GM18861 (cell line): ENCODE data around the gene ZBTB33.

Experiments used
- ATAC-seq: cut with Tn5 transposase; IDR thresholded peaks from one replicate; pipeline ENCODE4 v1.9.1; 2021; ENCODE audit not compliant: unreplicated experiment

Gene ZBTB33

DNA sequence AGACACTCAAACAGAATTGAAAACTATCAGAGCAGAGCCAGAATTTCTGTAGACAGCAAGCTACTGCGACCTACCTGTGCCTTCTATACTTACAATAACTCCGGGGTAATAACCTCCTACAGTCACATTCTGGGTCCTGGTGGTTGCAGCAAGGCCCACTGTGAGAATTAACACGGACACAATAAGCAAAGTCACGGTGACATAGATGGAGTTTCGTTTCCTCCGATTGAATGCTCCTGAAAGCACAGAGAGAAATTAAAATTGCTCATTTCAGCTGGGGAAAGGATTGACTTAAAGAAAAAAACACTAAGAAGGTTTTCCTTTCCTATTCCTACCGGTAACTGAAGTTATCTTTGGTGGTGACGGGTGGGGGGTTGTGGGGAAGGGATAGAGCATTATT lies 53.6 kb downstream of the ZBTB33 start:
- no peak for ATAC-seq

DNA sequence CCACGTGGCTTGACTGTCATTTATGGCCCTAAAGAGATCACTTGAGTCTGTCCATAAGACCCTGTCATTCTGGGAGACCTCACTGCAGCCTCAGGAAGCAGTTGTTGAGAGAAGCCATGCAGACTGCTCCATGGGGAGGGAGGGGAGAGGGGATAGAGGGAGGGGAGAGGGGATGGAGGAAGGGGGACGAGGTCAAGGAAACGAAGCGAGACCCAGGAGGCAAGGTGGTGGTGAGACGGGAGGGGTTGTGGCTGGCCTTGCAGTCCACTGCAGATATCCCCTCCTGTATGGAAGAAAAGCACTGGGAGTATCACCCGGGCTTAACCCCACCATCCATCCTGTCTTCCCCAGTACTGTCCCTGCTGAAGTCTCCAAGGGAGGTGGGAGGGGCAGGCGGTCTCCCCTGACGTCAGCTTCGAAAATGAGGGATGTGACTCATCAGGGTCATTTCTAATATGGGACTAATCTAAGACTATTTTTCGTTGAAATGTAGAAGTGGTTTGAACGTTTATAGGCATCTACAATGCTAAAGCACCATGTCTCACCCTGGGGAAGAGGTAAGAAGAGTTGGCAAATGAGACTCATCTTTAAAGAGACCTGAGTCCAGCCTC lies 55.0 kb downstream of the ZBTB33 start:
- no peak for ATAC-seq

DNA sequence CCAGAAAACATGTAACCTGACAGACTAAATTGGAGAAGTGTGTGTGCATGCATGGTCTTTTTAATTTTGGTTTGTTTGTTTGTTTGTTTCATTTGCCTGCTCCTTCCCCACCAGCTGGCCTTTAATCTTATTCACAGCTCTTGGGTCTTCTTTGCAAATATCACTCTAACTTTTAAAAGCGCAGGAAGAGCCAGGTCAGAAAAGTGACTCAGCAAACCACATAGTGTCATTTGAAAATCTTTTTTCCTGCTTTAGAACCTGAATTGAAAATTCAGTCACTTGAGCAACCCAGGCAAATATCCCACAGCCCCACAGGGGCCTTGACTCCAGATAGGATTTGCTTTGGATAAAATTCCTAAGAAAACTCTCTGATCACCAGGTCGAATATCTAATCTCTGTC lies 56.0 kb downstream of the ZBTB33 start:
- ATAC-seq: no peak
